ENCODE data around the gene RESF1. TPM values are rescaled to one million over a fixed set of nuclear protein-coding genes. Genes with fewer than 3 reads are reported as not detected.

RESF1 gene
- total and polyA plus RNA-seq, 2 of the 13 experiments (the other 11 are each of a cell fraction or from before 2014, with no cell fraction given): 7.9 to 16.8 TPM

- TF ChIP-seq KIAA2018 (CRISPR knock-in tag; IDR thresholded peaks at IDR 0.05; ENCODE audit: borderline replicate concordance) (no peak), FOXO1 (CRISPR knock-in tag; IDR thresholded peaks at IDR 0.05) (0 out of 2 replicates have a peak, but pooled peaks have one; percentile 38), GLMP (CRISPR knock-in tag; IDR thresholded peaks at IDR 0.05; ENCODE audit: borderline replicate concordance) (no peak), ZBTB3 (CRISPR knock-in tag; IDR thresholded peaks at IDR 0.05; ENCODE audit: borderline replicate concordance, low read depth) (no peak), ZBTB10 (CRISPR knock-in tag; IDR thresholded peaks at IDR 0.05; ENCODE audit: borderline replicate concordance) (no peak), ZBTB39 (CRISPR knock-in tag; IDR thresholded peaks at IDR 0.05) (0 out of 2 replicates have a peak, but pooled peaks have one; percentile 2), ZKSCAN1 (IDR thresholded peaks at IDR 0.05; ENCODE audit: low read length) (no peak), SMAD1 (CRISPR knock-in tag; IDR thresholded peaks at IDR 0.05; ENCODE audit: borderline replicate concordance, low read depth) (no peak), ARHGAP35 (CRISPR knock-in tag; IDR thresholded peaks at IDR 0.05; ENCODE audit: borderline replicate concordance) (0 out of 2 replicates have a peak, but pooled peaks have one; percentile 71), HDAC2 (CRISPR knock-in tag; IDR thresholded peaks at IDR 0.05) (peak; percentile 78)
Observed at GRCh38 chr12:31959161-31959700, at the start of gene RESF1 (continued).
